ENCODE measurements around the gene SKAP1.

DNA sequence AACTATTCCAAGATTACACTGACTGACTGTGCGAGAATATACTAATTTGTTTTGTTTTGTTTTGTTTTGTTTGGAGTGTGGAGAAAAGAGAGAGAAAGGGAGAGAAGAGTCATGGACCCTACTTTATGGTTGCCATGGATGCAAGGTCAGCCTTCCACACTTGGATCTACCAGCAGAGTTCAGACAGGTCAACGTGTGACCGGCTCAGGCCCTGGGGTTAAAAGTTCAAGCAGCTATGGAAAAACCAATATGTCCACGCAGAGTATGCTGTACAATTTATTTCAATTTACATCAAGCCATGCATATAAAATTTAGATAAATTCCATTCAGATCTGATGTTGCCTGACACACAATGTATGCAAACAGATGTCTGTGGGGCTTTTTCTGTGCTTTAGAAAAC, 122.8 kb downstream of the SKAP1 start:
- TF ChIP-seq, protein P1, sequence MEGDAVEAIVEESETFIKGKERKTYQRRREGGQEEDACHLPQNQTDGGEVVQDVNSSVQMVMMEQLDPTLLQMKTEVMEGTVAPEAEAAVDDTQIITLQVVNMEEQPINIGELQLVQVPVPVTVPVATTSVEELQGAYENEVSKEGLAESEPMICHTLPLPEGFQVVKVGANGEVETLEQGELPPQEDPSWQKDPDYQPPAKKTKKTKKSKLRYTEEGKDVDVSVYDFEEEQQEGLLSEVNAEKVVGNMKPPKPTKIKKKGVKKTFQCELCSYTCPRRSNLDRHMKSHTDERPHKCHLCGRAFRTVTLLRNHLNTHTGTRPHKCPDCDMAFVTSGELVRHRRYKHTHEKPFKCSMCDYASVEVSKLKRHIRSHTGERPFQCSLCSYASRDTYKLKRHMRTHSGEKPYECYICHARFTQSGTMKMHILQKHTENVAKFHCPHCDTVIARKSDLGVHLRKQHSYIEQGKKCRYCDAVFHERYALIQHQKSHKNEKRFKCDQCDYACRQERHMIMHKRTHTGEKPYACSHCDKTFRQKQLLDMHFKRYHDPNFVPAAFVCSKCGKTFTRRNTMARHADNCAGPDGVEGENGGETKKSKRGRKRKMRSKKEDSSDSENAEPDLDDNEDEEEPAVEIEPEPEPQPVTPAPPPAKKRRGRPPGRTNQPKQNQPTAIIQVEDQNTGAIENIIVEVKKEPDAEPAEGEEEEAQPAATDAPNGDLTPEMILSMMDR (IDR thresholded peaks at IDR 0.05), result no peak
- no peak for TF ChIP-seq POLR2A (IDR thresholded peaks at IDR 0.05)
